NCI-H187 treated with DMSO at 0.1 percent for 48 hours (cell line): Measurements from ENCODE around the gene ELAVL1.

Source experiments
- DNase-seq: peaks from one replicate; lab custom pipeline; 2025; lab: John Stamatoyannopoulos, UW

ELAVL1 gene

DNA sequence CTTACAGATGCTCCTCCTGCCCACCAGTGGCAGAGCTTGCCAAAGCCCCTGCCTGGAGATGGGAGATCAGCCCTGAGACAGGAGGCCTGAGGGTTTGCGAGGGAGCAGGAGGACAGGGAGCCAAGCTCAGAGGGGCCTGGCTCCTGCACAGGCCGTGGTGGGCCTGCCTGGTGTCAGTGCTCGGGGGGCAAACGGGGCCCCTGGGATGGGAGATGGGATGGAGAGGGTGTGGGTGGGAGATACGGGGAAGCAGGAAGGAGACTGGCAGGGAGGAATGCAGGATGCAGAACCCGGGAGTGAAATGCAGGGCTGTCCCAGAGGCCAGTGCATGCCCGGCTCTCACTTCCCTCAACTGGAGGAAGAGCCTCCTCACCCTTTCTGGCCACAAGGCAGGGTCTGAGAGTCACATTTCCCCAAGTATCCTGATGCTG is 19.9 kb downstream of the ELAVL1 start:
- DNase-seq, result no peak

DNA sequence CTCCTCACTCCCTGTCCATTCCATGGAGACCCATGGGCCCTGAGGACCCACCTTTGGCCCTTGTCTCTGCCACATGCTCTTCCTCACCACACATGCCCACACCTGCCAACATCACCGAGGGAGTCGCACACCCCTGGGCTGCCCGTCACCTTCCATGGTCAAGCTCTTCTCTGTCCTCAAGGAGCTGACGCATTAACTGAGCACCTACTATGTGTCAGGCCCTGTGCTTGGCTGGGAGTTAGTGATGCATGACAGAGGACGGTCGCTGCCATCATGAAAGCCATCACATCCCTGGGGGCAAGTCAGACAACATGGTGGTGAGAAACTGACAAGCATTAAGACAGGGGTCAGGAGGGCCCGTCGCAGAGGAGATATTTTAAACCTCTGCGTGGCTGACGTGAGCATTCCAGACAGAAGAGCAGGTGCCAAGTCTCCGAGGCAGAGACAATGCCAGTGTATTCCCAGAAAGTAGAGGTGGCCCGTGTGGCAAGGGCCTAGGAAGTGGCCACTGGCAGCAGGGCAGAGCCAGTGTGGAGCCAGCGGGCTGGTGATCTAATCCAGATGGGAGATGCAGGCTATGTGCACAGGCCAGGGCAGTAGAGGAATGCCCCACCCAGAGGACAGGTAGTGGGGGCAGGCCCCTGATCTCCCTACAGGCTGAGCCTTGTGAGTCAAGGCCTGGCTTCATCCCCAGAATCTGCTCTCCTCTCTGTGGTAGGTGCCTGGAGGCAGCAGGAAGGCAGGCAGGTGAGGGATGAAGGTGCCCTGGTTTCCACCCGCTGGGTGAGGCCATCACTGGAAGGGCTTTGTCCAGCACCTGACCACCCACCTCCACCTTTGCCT is 21.2 kb downstream of the ELAVL1 start:
- no peak for DNase-seq

DNA sequence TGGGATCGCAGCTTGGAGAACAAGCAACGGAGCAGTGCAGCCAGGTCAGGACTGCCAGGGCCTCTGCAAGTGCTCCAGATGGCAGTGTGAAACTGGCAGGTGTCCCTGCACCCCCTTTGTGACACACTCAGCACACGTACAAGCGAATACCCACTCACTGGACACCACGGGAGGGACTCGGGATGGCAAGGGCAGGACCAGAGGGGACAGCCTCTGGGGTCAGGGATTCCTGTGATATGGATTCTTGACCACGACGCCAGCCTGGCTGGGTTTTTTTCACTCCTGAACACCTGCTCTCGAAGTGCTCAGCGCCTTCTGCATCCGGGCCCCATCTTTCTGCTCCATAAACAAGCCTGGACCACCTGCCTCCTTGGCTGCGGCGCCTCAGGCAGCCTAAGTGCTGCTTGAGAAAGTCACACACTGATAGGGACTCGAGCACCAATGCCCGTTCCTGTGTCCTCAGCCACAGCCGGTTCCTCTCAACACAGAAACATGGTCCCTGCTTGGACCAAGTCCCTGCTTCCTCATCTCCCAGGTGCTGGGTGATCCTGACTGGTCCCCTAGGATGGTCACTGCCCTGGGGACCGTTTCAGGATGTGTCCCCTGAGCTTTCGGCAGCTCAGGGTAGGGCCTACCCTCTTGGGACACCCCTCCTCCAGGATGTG is 22.0 kb downstream of the ELAVL1 start:
- no peak for DNase-seq

DNA sequence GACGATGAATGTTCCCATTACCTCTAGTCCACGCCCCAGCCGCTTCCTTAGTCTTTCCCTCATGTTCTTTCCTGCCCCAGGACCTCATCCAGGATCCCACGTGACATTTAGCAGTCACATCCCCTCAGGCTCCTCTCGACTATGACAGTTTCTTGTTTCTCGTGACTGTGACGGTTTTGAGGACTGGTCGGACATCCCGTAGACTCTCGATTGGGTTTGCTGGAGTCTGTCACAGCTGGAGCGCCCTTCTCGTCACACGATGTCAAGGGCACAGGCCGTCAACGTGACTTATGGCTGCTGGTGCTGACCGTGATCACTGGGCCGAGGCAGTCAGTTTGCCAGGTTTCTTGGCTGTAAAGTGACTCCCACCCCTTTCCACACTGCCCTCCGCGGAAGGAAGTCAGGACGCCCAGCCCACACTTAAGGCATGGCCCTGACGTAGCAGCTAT is 22.8 kb downstream of the ELAVL1 start:
- DNase-seq, result no peak

DNA sequence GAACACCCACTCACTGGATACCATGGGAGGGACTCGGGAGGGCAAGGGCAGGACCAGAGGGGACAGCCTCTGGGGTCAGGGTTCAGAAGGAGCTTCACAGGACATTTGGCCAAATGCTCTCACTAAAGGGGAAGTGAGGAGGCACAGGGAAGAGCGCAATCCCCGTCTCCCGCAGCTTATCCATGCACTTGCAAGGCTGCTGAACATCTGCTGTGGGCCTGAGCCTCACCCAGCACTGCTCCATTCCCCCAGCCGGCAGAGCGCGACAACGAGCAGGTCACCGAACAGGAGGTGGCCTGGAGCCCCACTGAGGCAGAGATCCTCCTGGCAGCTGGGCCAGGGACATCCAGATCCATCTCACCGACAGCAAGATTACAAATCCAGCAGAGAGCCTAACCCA is 23.3 kb downstream of the ELAVL1 start:
- DNase-seq, result no peak

DNA sequence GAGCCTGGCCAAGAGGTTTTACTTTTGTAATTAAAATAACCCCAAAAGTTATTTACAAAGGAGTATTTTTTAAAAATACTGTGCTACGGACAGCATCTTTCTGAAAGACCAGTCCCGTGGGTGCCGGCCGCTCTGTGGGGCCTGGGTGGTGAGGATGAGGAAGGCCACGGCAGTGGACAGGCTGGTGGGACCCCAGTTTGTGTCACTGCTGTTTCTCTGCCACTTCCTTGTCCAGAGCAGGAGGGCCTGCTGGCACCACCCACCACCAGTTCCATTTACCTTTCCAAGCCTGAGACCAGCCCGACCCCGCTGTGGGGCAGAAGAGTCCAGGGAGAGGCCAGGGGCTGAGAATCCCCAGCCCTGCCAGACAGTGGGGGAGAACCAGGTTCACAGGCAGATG is 23.8 kb downstream of the ELAVL1 start:
- no peak for DNase-seq

DNA sequence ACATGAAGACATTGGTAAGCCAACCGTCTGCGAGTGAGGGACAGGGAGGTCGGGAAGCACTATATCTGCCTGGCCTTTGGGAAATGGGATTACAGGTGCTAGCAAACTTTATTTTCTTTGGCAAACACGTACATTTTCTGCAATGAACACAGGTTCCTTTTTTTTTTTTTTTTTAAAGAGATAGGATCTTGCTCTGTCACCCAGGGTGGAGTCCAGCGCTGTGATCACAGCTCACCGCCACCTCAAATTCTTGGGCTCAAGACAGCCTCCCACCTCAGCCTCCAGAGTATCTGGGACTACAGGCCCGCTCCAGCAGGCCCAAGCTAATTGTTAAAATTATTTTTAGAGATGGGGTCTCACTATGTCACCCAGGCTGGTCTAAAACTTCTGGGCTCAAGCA is 24.2 kb downstream of the ELAVL1 start:
- DNase-seq, result no peak

DNA sequence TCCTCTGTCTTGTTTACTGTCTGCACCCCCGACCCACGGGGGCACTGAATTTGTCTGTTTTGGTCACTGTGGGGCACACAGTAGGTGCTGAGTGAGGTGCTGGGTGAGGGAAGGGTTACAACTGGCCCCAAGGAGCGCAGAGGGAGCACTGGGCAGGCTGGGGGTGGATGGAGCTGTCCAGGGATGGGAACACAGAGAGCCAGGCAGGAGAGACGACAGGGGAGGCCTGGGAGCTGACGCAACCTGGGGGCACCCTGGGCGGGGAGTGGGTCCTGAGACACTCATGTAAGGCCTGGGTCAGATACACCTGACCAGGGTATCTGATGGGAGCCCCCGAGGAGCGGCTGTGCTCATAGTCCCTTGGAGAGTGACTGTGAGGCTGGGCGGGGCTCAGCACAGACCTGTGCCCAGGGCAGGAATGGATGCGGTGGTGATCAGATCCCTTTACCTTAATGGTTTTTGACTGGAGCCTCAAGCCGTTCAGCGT is 24.8 kb downstream of the ELAVL1 start:
- no peak for DNase-seq

DNA sequence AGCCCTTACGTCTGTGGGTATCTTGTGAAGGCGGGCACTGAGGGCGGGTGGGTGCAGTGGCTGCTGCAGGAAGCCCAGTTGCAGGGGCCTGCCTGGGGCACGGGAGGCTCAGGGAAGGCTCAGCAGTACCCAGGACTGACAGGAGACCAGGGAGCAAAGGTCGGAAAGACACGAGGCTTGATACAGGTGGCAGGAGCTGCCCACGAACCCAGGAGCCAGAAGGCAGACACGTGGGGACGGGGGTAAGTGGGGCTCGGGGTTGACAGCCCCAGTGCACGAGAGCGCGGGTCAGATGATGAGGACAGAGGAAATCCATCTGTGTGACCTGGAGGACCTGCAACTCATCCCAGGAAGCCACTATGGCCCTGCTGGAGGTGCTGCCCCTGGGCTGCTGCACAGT is 25.3 kb downstream of the ELAVL1 start:
- DNase-seq, result no peak

DNA sequence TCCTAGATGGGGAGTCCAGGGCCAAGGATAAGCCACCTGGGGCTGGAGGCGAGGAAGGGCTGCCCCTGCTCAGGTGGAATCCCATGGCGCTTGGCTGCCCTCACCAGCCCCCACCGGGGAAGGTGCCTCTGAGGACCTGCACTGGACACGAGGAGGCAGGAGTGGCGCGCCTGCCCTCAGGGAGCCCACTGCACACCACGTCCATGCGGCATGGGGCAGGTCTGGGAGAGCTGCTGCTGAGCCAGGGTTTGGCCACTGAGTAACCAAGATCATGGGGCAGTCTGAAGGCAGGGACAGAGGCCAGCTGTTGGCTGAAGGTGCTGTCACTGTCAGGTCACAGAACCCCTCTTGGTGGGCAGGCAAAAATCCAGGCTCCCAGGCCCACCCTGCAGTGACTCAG is 25.9 kb downstream of the ELAVL1 start:
- DNase-seq, result no peak

DNA sequence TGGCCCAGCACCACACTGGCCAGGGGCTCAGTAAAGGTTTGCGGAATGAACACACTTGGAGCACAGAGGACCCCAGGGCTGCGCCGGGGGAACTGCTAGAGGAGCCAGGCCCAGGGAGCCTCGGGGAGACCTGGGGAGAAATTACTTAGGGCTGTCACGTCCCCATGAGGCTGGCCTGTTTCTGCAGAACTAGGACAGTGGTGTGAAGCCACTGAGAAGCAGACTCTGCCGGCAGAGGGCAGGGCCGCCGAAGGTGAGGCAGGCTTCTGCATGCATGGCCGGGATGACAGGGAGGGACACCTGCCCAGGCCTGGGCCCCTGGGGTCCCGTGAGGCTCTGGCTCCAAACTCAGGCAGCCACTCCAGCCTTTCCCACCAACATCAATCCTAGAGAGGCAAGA is 26.4 kb downstream of the ELAVL1 start:
- no peak for DNase-seq

DNA sequence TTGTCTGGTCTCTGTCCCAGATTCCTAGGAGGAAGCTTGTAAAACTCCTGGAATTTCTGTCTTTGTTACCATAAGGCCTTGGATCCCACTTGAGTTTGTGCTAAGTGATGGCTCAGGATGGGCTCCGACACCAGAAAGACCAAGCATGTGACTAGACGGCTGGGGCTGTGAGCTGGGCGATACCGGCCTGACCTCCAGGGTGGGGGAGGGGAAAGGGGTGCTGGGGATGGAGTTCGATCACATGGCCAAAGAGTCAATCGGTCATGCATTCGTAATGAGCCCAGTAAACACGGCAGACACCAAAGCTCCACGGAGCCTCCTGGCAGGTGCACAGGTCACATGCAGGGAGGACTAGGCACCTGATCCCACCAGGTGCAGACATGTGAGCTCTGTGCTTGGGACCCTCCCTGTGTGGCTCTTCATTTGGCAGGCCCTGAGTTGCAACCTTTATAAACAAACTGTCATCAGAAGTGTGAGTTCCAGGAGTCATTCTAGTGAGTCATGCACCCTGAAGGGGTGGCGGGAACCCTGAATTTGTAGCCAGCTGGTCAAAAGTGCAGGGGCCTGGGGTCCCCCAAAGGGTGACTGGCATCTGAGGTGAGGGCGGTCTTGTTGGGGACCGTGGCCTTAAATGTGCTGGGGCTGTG is 27.1 kb downstream of the ELAVL1 start:
- DNase-seq, result no peak

DNA sequence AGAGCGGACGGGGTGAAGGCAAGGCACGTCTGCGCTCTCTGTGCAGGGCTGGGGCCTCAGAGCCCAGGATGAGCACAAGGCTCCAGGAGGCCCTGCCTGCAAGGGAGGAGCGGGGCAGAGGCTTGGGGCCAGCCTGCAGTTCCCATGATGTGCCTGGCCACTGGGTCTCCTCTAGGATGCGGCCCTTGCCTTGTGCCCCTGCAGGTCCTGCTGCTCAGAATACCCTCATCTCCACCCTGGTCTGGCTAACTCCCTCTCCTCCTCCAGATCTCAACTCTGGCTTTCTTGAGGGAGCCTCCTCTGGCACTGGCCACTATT is 27.8 kb downstream of the ELAVL1 start:
- DNase-seq, result no peak

DNA sequence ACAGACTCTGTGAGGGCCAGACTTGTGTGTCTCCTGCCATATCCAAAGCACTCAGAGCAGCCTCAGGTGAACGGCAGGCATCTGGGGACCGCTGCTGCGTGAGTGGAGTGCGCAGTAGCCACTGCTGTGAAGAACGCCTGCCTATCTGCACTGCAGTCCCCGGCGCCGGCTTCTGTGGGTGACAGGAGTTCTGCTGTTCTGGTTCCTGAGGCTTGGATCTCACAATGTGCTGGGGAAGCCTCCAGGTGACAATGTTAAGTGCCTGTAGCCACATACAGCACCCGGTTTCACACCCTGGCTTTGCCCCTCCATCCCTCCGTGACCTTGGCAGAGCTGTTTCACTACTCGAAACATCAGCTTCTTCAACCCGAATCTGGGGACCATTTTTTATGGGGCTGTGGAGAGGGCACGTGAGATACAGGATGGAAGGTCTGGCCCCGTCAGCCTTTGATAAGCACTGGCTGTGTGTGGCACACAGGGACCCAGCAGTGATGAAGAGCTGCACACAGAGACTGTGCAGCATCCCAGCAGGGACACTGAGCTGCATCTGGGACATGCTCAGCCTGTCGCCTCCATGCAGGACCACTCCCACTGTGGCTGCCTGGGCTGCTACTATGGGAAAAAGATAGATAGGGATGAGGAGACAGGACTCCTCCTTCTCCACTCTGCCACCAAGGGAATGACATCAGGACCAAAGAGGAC is 28.3 kb downstream of the ELAVL1 start:
- no peak for DNase-seq

DNA sequence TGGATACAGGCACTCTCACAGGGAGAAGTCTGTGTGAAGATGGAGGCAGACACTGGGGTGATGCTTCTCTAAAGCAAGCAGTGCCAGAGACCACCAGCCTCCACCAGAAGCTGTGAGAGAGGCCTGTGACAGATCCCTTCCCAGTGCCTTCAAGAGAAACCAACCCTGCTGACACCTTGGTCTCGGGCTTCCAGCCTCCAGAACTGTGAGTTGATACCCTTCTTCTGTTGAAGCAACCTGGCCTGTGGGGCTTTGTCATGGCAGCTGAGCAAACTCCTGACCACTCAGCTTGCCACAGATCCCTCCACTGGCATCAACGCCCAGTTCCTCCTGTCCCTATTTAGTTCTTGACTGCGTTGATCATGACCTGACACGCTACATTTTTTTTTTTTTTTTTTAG is 29.0 kb downstream of the ELAVL1 start:
- DNase-seq, result no peak

DNA sequence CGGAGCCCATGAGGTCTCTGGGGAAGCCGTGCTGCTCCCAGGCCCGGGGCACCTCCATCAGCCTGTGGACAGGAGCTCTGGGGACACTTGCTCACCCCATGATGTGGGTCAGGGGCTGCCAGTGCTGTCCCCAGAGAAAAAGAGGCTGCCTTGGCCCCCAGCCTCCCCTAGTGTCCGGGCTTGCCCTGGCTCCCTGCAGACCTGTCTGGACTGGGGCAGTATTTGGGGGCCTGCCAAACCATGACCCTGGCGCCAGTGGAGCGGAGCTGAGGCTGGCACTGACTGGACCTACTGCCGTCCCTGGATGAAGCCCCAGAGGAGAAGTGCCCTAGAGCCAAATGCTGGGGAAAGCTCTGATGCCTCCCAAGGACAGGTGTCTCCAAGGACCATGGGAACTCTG is 30.4 kb downstream of the ELAVL1 start:
- DNase-seq, result no peak

DNA sequence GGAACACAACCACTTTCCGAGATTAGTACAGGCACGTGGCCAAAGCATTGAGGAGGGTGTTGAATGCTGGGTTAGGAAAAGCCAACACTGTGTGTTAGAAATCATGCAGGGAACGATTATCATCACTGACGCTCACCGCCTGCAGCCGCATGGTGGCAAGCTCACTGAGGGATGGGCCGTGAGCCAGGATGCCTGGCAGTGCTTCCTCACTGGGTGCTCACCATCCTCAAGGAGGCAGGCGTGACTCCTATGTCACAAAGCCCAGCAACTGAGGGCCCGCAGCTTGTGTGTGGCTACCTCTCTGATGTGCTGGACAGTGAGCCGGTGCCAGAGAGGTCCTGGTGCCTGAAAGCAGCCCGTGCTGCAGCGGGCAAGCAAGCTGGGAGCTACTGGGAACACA is 31.6 kb downstream of the ELAVL1 start:
- DNase-seq, result no peak

DNA sequence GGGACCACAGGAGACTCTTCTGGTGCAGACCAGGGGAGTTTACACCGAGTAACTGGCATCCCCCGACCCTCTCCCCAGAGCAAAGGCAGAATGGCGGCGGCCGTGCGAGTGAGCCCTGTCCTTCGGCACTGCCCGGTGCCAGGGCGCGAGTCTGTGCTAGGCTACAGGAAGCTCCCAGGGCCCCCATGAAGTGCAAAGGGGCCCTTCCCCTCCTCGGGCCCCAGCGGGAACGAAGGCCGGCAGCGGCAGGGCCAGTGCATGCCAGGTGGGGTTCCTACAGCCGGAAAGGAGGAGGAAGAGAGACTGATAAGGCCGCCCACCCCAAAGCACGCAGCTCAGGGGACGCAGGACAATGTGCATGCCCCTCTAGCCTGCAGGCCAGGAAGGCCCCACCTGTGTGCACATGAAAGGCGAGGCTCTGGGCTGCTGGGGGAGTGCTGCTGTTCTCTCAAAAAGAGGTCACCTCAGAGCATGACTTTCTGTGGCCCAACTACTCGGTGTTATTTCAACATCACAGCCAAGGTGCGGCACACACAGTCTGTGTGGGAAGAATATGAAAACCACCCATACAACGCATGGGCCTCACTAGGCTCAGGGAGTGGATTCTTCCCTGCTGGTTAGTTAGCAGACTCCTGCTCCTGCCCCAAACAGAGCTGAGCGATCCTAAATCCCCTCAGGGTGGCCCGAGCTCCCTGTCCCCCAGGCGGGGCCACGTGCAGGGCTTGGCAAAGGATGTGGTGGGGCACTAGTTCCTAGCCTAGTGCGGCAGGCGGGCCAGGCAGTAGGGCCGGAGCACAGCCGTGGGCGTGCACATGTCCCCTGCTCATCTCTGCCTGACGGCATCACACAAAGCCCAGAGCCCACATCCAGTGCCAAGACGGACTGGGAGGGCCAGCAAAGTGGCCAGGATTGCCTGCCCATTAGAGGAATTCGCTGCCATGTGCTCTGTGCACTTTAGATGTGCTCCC is 33.6 kb downstream of the ELAVL1 start:
- DNase-seq, result no peak

DNA sequence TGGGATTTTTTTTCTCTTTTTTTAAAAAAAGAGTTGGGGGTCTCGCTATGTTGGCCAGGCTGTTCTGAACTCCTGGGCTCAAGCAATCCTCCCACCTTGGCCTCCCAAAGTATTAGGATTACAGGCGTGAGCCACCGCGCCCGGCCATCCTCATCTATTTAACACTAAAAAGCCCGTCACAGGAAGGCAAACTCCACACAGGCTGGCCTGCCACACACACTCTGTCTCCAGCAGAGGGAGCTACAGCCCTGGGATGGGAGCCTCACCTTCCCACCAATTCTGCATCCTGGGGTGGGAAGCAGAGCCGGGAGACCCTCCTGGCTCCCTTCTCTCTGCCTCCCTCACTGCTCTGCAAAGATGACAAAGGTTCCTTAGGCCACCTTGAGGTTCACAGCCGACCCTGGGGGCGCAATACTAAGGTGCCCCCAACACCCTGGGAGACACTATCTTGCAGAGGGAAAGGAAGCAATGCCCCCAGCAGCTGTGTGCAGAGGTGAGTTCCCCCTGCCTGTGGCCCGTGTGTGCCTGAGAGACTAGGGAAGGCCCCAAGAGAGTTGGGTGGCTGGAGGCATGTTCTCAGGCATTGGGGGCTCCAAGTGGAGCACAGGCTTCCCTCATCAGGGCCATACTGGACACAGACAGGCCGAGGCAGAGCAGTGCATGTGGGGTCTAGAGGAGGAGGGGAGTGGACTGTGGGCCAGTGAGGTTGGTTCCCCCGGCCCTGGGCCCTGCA is 34.6 kb downstream of the ELAVL1 start:
- DNase-seq, result no peak

DNA sequence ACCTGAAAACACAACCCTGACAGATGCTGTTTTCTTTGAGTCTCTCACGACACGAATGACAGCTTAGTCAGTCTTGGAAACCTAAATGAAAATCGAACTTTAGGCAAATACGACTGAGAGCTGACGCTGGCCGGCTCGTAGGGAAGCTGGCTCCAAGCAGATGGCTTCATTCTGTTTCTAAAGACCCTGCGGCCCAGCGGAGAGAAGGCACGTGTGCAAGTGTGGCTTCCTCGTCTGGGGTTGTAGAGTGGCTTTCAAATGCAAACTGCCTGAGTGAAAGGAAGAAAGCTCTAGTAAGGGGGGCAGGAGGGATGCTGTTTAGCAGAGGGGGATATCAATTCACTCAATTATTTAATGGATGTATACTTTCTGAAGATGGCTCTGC is 35.9 kb downstream of the ELAVL1 start:
- DNase-seq, result no peak
